GM12875 (cell line): ENCODE measurements around the gene ZEB2.

Experiments used
- H3K4me3 ChIP-seq: one replicate; pipeline ENCODE4 v1.5.1; 2011; ENCODE audit warnings: low read depth, low read length, control low read depth
- CTCF ChIP-seq: IDR thresholded peaks from 2 replicates; pipeline ENCODE4 v1.5.1; 2011; ENCODE audit warnings: low read depth, mild to moderate bottlenecking, control low read depth, inconsistent platforms, low read length, moderate library complexity, borderline replicate concordance; ENCODE audit not compliant: insufficient read depth

ZEB2 gene

GRCh38 chr2:144554492-144555210 is 34.7 kb upstream of the ZEB2 start:
- H3K4me3 ChIP-seq = no peak overlapping the region
- no peak for TF ChIP-seq CTCF

GRCh38 chr2:144553379-144553778 is 33.5 kb upstream of the ZEB2 start:
- TF ChIP-seq CTCF = no peak
- no peak overlapping the region for H3K4me3 ChIP-seq

- TF ChIP-seq CTCF = no peak
- no peak overlapping the region for H3K4me3 ChIP-seq
Observed at GRCh38 chr2:144552821-144553220, 32.9 kb upstream of the ZEB2 start.

- TF ChIP-seq CTCF = no peak
Observed at GRCh38 chr2:144550911-144551310, 31.0 kb upstream of the ZEB2 start.

GRCh38 chr2:144550084-144550483 is 30.2 kb upstream of the ZEB2 start:
- TF ChIP-seq CTCF = no peak
- no peak overlapping the region for H3K4me3 ChIP-seq

More at GRCh38 chr2:144550911-144551310, 31.0 kb upstream of the ZEB2 start:
- H3K4me3 ChIP-seq = no peak overlapping the region

DNA sequence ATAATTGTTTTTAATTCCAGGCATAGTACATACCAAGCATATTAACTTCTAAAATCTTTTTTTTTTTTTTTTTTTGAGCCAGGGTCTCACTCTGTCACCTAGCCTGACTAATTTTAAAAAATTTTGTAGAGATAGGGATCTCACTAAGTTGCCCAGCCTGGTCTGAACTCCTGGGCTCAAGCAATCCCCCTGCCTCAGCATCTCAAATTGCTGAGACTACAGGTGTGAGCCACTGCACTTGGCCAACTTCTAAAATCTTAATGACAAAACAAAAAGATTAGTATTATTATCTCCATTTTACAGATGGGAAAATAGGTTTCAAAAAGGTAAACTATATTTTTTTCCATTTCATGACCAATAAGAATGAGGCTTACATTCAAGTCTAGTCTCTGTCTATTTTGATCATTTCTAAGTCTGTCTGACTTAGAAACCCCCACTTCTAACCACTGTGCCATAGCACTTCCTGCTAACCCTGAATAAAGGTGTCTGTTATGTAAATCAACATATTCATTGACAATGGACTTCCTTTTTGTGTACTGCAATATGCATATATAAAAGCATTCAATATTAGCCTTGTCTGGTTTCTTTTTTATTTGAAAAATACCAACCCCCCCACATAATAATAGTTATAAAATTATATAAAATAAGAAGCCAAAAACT is 28.7 kb upstream of the ZEB2 start:
- no peak for TF ChIP-seq CTCF
- H3K4me3 ChIP-seq = no peak overlapping the region

DNA sequence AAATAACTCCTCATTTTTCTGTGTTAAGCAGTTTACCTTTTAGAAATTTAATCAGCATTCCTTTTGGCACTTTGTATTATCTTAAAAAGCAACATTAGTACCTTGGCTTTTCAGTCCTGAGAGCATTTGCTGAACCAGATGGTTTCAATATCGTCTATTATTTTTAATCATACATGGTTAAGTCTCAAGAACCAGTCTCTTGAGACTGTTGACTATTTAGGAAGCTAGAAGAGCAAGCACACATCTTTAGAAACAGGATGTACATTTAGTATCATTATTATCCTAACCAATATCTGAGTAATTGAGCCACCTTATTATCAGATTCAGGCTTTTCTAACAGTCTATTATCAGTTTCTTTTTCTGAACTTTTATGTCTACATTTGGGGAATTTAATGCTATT is 28.2 kb upstream of the ZEB2 start:
- no peak for TF ChIP-seq CTCF

More for the DNA sequence above, 28.2 kb upstream of the ZEB2 start:
- H3K4me3 ChIP-seq = no peak overlapping the region
